Urinary bladder (tissue), 2 donors: ENCODE measurements around the gene NOC3L. TPM values are rescaled to one million over a fixed set of nuclear protein-coding genes. Genes with fewer than 3 reads are reported as not detected.

Source experiments
- polyA plus RNA-seq: library from polyadenylated mRNA; stranded (reverse); fragments of 200-250 nt; gene quantifications from one replicate; pipeline ENCODE4 v1.2.3, GENCODE V29; 2013
- total RNA-seq: library from RNA; depleted of rRNA; stranded (reverse); fragments of >200 nt; gene quantifications from one replicate; pipeline ENCODE4 v1.2.3, GENCODE V29; 2014
- donor health status: healthy.

The NOC3L gene
- total and polyA plus RNA-seq, 2 donors, result 7.5 to 43.2 TPM

Other genes starting within 250 kb of the NOC3L start
- gene TBC1D12, start 39.6 kb upstream of the NOC3L start, total RNA-seq, result 52.9 TPM
- gene TBC1D12, start 39.6 kb upstream of the NOC3L start, polyA plus RNA-seq, result 8.6 TPM
- 99.1 TPM for gene HELLS, start 182.8 kb upstream of the NOC3L start, total RNA-seq
- gene HELLS, start 182.8 kb upstream of the NOC3L start, polyA plus RNA-seq, result 1.7 TPM